CD8-positive, alpha-beta memory T cell (primary cell): ENCODE data around the gene COL27A1. TPM values are rescaled to one million over a fixed set of nuclear protein-coding genes. Genes with fewer than 3 reads are reported as not detected.

Experiments used
- CTCF ChIA-PET: fragments of 350-600 bp; sonication (Branson Sonifier 250); formaldehyde crosslinking; loops from one replicate; lab custom pipeline; 2021; ENCODE audit warnings: antibody characterized with exemption; lab: Charles Lee
- POLR2A ChIA-PET: fragments of 350-600 bp; sonication (Branson Sonifier 250); formaldehyde crosslinking; loops from one replicate; lab custom pipeline; 2021; ENCODE audit warnings: antibody characterized with exemption; lab: Charles Lee
- DNase-seq, 5 donors: peaks; one replicate each; pipeline versions ENCODE4 v3.0.0 to v3.0.0-alpha.2; 2020 to 2022; ENCODE audit warnings: mixed read lengths in 1 of 5
- H3K27ac ChIP-seq: one replicate; pipeline ENCODE4 v1.7.0; 2013; ENCODE audit warnings: low read depth, mild to moderate bottlenecking, low read length, moderate library complexity
- H3K27me3 ChIP-seq: 2 replicates; pipeline ENCODE4 v1.7.0; 2013; ENCODE audit warnings: low read length, mild to moderate bottlenecking; ENCODE audit not compliant: insufficient read depth, poor library complexity, severe bottlenecking
- H3K36me3 ChIP-seq: 2 replicates; pipeline ENCODE4 v1.7.0; 2013; ENCODE audit warnings: mild to moderate bottlenecking, low read length, moderate library complexity; ENCODE audit not compliant: insufficient read depth
- H3K4me1 ChIP-seq: 2 replicates; pipeline ENCODE4 v1.7.0; 2013; ENCODE audit warnings: mild to moderate bottlenecking, low read length, moderate library complexity; ENCODE audit not compliant: insufficient read depth
- H3K4me3 ChIP-seq: 2 replicates; pipeline ENCODE4 v1.7.0; 2013; ENCODE audit warnings: mild to moderate bottlenecking, low read length
- H3K9me3 ChIP-seq: 2 replicates; pipeline ENCODE4 v1.7.0; 2013; ENCODE audit warnings: mild to moderate bottlenecking, low read length
- H3K27ac Mint-ChIP-seq, 8 donors: one replicate each; pipeline ENCODE4 v1.8.0; 2020 to 2021; ENCODE audit warnings: mixed read lengths in 8 of 8, mild to moderate bottlenecking in 6 of 8, inconsistent platforms in 3 of 8, moderate library complexity in 3 of 8
- H3K27me3 Mint-ChIP-seq, 2 donors: one replicate each; pipeline ENCODE4 v1.8.0; 2020 to 2021; ENCODE audit warnings: mixed read lengths in 2 of 2, mild to moderate bottlenecking in 1 of 2, moderate library complexity in 1 of 2
- H3K36me3 Mint-ChIP-seq, 3 donors: one replicate each; pipeline ENCODE4 v1.8.0; 2020 to 2021; ENCODE audit warnings: mixed read lengths in 3 of 3, inconsistent platforms in 1 of 3, mild to moderate bottlenecking in 1 of 3
- H3K4me1 Mint-ChIP-seq, 3 donors: one replicate each; pipeline ENCODE4 v1.8.0; 2020 to 2021; ENCODE audit warnings: mixed read lengths in 3 of 3, inconsistent platforms in 1 of 3, mild to moderate bottlenecking in 1 of 3
- H3K4me3 Mint-ChIP-seq, 7 donors: one replicate each; pipeline ENCODE4 v1.8.0; 2020 to 2021; ENCODE audit warnings: mixed read lengths in 7 of 7, mild to moderate bottlenecking in 6 of 7, moderate library complexity in 4 of 7, inconsistent platforms in 2 of 7
- H3K9me3 Mint-ChIP-seq, 5 donors: one replicate each; pipeline ENCODE4 v1.8.0; 2020 to 2022; ENCODE audit warnings: mixed read lengths in 5 of 5, mild to moderate bottlenecking in 3 of 5, moderate library complexity in 2 of 5, inconsistent platforms in 1 of 5
- polyA plus RNA-seq: library from polyadenylated mRNA; unstranded; fragments of 300-500 nt; fragmentation: Illumina TruSeq; gene quantifications from one replicate; pipeline ENCODE4 v1.2.3, GENCODE V29; 2021
- total RNA-seq, 2 experiments: library from RNA; stranded (reverse); gene quantifications; one replicate each; pipeline ENCODE4 v1.2.3, GENCODE V29; 2021

The COL27A1 gene
- total and polyA plus RNA-seq, 3 experiments from 2014 or later = 0.86 to 1.6 TPM; not detected in 1

DNA sequence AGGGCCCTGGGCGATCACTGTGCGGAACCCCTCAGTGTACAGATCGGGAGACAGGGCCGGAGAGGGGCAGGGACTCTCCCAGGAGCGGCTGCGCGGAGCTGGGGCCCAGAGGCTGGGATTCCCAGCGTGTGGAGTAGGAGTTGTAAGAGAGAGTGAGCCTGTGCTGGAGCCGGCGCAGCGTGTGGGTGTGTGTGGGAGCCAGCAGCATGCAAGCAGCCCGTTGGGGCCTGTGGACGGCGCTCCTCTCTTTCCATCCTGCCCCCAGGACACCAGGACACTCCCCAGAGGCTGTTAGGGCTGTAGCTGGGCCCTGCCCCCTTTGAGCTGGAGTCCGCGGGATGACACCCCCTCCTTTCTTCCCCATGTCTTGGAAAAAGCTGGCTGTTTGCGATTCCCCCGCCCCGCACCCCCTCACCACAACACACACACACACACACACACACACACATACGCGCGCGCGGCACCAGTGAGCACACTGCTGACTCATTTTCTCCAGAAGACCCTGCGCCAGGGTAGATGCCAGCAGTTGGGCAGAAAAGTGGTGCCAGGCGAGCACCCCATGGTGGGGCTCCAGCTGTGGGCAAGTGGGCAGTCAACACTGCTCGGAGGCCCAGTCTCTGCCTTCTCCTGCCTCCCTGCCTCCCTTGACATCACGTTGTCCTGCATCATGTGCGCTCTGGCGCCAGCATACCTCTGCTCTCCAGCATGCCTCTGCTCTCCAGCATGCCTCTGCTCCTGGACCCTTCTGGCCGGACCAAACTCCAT lies 1.5 kb downstream of the COL27A1 start:
- no peak for DNase-seq
- no peaks in the 10 kb centered on the region for H3K9me3 Mint-ChIP-seq
- peaks cover 30 to 43% of the 10 kb centered on the region in 2 donors for H3K27me3 Mint-ChIP-seq
- Histone ChIP-seq H3K27me3 (peaks cover 18% of the 10 kb centered on the region), H3K4me1 (peaks cover 10% of the 10 kb centered on the region), H3K9me3 (no peaks in the 10 kb centered on the region), H3K27ac (no peak overlapping the region), H3K36me3 (no peaks in the 10 kb centered on the region), H3K4me3 (no peak overlapping the region)
- ChIA-PET CTCF (interaction anchor here (1.9 kb wide), 1 partner anchor 20 kb away, joined by 7 read pairs; no protein-coding TSS in a partner anchor), POLR2A (no interaction called here)
- peak overlapping the region in 3 of 8 donors; percentile 60 to 81 (median 66) for H3K27ac Mint-ChIP-seq
- H3K36me3 Mint-ChIP-seq = no peaks in the 10 kb centered on the region
- peaks cover 21 to 31% (median 21%) of the 10 kb centered on the region in 3 donors for H3K4me1 Mint-ChIP-seq
- peak overlapping the region; percentile 83 to 95 (median 89) for H3K4me3 Mint-ChIP-seq

DNA sequence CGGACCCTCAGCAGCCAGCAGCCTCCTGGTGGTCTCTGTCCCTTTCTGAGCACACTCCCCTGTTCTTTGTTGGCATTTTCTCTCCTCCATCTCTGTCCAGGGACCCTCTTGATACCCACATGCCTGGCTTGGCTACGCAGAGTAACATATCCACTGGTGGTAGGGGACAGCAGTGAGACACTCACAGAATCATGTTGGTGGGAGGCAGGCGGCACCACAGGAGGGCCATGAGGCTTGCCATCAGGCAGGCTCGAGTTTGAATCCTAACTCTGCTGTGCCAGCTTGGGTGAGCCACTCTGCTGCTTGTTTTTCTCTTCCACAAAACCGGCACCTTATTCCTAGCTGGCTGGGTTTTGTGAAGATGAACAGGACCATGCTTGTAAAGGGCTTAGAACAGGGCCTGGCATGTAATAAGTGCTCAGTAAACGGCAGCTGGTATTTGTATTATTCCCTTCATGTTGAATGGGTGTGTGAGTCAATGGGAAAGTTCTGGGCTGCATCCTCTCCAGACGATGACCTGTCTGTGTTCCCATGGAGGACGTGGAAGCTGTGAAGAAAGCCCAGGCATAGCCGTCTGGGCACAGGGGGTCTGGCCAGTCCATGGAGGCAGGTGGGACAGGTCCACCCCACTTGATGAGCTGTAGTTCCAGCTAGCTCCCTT lies 2.3 kb downstream of the COL27A1 start:
- CTCF ChIA-PET = no interaction called here
- Histone ChIP-seq H3K36me3 (no peaks in the 10 kb centered on the region), H3K27ac (no peak overlapping the region), H3K27me3 (peaks cover 16% of the 10 kb centered on the region), H3K4me1 (peaks cover 10% of the 10 kb centered on the region), H3K4me3 (no peak overlapping the region), H3K9me3 (no peaks in the 10 kb centered on the region)
- no peaks in the 10 kb centered on the region for H3K36me3 Mint-ChIP-seq
- peaks cover 21 to 31% (median 21%) of the 10 kb centered on the region in 3 donors for H3K4me1 Mint-ChIP-seq
- H3K9me3 Mint-ChIP-seq = no peaks in the 10 kb centered on the region
- POLR2A ChIA-PET = no interaction called here
- peaks cover 25 to 41% of the 10 kb centered on the region in 2 donors for H3K27me3 Mint-ChIP-seq
- peak overlapping the region; percentile 9 to 95 (median 64) for H3K4me3 Mint-ChIP-seq
- peak overlapping the region in 1 of 8 donors; percentile 87 for H3K27ac Mint-ChIP-seq
- DNase-seq = no peak

DNA sequence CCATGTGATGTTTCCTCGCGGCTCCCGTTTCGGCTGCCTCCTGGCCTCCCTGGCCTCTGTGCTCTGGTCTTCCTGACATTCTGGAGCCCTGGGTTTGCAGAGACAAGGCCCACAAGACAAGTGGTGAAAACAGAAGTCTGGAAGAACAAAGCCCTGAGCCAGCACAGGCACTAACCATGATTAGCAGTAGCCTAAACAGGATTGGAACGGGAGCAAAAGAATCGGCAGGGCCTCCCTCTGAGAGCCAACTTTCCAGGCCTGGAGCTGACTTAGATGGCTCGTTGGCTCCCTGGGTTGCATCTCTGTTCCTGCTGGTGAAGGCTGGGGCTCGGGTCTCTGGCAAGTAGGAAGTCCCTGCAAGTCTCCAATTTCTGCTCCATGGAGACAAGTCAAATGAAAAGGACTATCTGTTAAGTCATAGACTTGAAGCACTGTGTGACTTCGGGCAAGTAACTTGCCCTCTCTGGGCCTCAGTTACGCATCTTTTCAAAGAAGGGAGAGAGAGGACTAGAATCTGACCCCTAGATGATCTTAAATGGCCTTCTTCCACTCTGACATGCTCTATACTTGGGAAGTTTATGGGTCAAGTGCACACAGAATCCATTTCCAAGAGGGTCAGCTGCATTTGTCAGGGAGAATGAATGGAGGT lies 3.3 kb downstream of the COL27A1 start:
- H3K4me1 ChIP-seq = peaks cover 10% of the 10 kb centered on the region
- Mint-ChIP-seq H3K27me3 (peaks cover 25 to 37% of the 10 kb centered on the region in 2 donors), H3K36me3 (no peaks in the 10 kb centered on the region), H3K9me3 (no peaks in the 10 kb centered on the region), H3K27ac (peak overlapping the region in 1 of 8 donors; percentile 63), H3K4me1 (peaks cover 19 to 30% (median 21%) of the 10 kb centered on the region in 3 donors), H3K4me3 (peak overlapping the region in 3 of 7 donors; percentile 33 to 62 (median 54))
- no peaks in the 10 kb centered on the region for H3K36me3 ChIP-seq
- no peak overlapping the region for H3K27ac ChIP-seq
- H3K4me3 ChIP-seq = no peak overlapping the region
- H3K27me3 ChIP-seq = peaks cover 10% of the 10 kb centered on the region
- DNase-seq = no peak
- no peaks in the 10 kb centered on the region for H3K9me3 ChIP-seq
- POLR2A ChIA-PET = no interaction called here
- CTCF ChIA-PET = no interaction called here

DNA sequence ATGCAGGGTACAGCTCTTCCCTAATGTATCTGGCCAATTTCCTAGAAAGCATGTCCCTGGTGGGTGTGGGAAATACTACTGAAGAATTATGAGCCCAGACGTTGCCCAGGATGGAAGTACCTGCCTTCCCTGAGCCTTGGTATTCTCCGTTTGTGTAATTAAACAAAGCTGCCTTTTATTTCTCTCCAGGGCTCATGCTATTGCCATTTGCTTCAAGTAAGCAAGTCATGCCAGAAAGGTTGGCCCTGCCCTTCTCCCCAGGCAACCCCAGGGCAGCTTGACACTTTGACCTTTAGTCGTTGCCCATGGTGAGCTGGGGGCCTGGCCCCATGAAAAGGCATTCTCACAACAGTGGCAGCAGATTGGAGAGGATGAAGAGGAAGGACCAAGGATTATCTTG lies 4.4 kb downstream of the COL27A1 start:
- Mint-ChIP-seq H3K27me3 (peaks cover 19 to 31% of the 10 kb centered on the region in 2 donors), H3K4me3 (peak overlapping the region in 1 of 7 donors; percentile 57), H3K27ac (no peak overlapping the region), H3K36me3 (no peaks in the 10 kb centered on the region), H3K4me1 (peaks cover 14 to 21% (median 16%) of the 10 kb centered on the region in 3 donors), H3K9me3 (peaks cover 0 to 2% (median 0%) of the 10 kb centered on the region in 5 donors)
- Histone ChIP-seq H3K27me3 (peaks cover 5% of the 10 kb centered on the region), H3K4me3 (no peak overlapping the region), H3K4me1 (peaks cover 5% of the 10 kb centered on the region), H3K9me3 (no peaks in the 10 kb centered on the region), H3K27ac (no peak overlapping the region), H3K36me3 (no peaks in the 10 kb centered on the region)
- CTCF ChIA-PET = interaction anchor here (1.4 kb wide), 1 partner anchor 131 kb away, joined by 4 read pairs; no protein-coding TSS in a partner anchor
- POLR2A ChIA-PET = no interaction called here
- DNase-seq = no peak

DNA sequence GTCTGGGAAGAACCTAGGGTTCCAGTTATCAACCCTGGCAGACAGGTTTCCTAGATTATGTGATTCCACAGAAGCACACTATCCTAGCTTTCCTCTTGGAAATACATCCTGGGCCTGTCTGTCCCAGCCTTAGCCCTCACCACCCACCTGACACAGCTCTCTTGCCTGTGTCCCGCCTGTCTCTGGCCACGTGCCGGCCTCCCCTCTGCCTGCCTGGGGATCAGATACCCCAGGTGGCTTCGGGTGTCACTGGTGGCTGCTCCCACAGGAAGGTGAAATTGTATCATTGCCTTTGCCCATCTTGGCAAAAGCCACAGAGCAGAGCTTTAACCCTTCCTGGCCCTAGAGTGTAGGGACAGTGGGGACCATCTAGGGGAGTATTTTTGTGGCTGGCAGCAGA lies 6.2 kb downstream of the COL27A1 start:
- Histone ChIP-seq H3K4me3 (no peak overlapping the region), H3K36me3 (no peaks in the 10 kb centered on the region), H3K4me1 (no peaks in the 10 kb centered on the region), H3K9me3 (no peaks in the 10 kb centered on the region), H3K27ac (no peak overlapping the region), H3K27me3 (no peaks in the 10 kb centered on the region)
- H3K4me1 Mint-ChIP-seq = peaks cover 5 to 8% (median 7%) of the 10 kb centered on the region in 3 donors
- DNase-seq = no peak
- H3K9me3 Mint-ChIP-seq = peaks cover 0 to 2% (median 0%) of the 10 kb centered on the region in 5 donors
- CTCF ChIA-PET = no interaction called here
- H3K36me3 Mint-ChIP-seq = no peaks in the 10 kb centered on the region
- H3K4me3 Mint-ChIP-seq = no peak overlapping the region
- peaks cover 14 to 21% of the 10 kb centered on the region in 2 donors for H3K27me3 Mint-ChIP-seq
- POLR2A ChIA-PET = no interaction called here
- H3K27ac Mint-ChIP-seq = no peak overlapping the region

DNA sequence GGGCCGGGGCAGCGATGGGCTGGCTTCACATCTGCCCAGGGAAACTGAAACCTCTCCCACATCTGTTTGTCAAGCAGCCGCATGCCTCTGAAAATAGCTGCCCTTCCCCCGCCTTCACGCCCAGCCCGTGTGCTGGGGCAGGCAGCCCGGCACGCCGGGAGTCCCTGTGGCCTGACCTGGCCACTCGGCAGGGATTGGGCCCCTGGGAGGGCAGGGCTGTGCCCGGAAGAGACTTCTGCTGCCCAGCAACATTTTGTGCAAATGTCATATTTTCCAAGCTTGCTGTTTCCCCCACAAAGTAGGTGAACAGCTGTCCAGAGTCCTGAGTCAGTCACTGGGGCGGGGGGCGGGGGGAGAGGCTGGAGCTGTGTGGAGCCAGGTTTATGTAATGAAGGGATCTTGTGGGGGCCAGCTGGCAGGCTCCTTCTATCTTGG lies 8.2 kb downstream of the COL27A1 start:
- peaks cover 0 to 2% (median 0%) of the 10 kb centered on the region in 5 donors for H3K9me3 Mint-ChIP-seq
- H3K4me3 Mint-ChIP-seq = no peak overlapping the region
- no peak overlapping the region for H3K27ac ChIP-seq
- H3K27ac Mint-ChIP-seq = no peak overlapping the region
- no peak overlapping the region for H3K4me3 ChIP-seq
- CTCF ChIA-PET = interaction anchor here (0.6 to 1.4 kb wide), 2 partner anchors 8 to 1327 kb away, joined by 3 to 4 read pairs; partner anchors contain the start of gene COL27A1
- no peak for DNase-seq
- no peaks in the 10 kb centered on the region for H3K27me3 ChIP-seq
- H3K4me1 ChIP-seq = no peaks in the 10 kb centered on the region
- H3K36me3 Mint-ChIP-seq = no peaks in the 10 kb centered on the region
- no peaks in the 10 kb centered on the region for H3K9me3 ChIP-seq
- H3K36me3 ChIP-seq = no peaks in the 10 kb centered on the region
- no peaks in the 10 kb centered on the region for H3K4me1 Mint-ChIP-seq
- POLR2A ChIA-PET = no interaction called here
- H3K27me3 Mint-ChIP-seq = peaks cover 9 to 14% of the 10 kb centered on the region in 2 donors

DNA sequence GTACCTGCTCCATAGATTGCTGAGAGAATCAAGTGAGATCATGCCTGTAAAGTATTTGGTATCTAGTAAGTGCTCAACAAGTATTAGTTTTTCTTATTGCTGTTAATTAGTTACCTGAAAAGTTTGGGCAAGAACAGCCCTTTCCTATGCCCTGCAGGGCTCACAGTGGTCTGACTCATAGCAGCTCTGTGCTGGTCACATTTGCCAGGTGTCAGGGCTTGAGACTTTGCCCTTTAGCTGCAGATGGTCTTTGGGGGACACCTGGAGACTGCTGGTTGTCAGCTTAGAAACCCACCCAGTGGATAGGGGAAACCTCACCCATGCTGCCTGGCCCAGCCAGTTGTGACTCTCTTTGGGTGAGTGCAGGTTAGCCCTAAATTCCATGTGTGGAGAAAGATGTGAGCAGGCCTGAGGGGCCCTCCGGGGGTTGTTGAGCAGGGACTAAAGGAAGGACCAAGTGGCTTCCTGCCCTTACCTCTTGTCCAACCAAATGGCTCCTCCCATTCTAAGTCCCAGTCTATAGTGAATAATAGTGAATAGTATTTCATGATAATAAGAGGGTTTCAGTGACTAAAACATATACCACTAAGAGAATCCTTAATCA lies 9.0 kb downstream of the COL27A1 start:
- ChIA-PET CTCF (interaction anchor here (1.4 kb wide), 1 partner anchor 9 kb away, joined by 4 read pairs; the partner anchor contains the start of gene COL27A1), POLR2A (no interaction called here)
- DNase-seq = no peak
- Mint-ChIP-seq H3K36me3 (no peaks in the 10 kb centered on the region), H3K27ac (no peak overlapping the region), H3K4me1 (no peaks in the 10 kb centered on the region), H3K4me3 (no peak overlapping the region), H3K9me3 (peaks cover 0 to 2% (median 0%) of the 10 kb centered on the region in 5 donors), H3K27me3 (peaks cover 9 to 19% of the 10 kb centered on the region in 2 donors)
- Histone ChIP-seq H3K4me1 (no peaks in the 10 kb centered on the region), H3K9me3 (no peaks in the 10 kb centered on the region), H3K36me3 (no peaks in the 10 kb centered on the region), H3K4me3 (no peak overlapping the region), H3K27ac (no peak overlapping the region), H3K27me3 (no peaks in the 10 kb centered on the region)
